DMS79 treated with DMSO at 0.1 percent for 48 hours (cell line): Measurements from ENCODE around the gene RIPOR1.
A peak's percentile ranks its signal among the peaks of the same experiment; 100 is the strongest.

ENCODE experiments used
- DNase-seq: peaks from one replicate; lab custom pipeline; 2025; lab: John Stamatoyannopoulos, UW

RIPOR1 gene

GRCh38 chr16:67539271-67539670 is 10.6 kb downstream of the RIPOR1 start:
- DNase-seq: no peak

- no peak for DNase-seq
These were observed 11.3 kb downstream of the RIPOR1 start for GRCh38 chr16:67539691-67540635.

- no peak for DNase-seq
These were observed 12.1 kb downstream of the RIPOR1 start for GRCh38 chr16:67540756-67541155.

- DNase-seq: peak; percentile 7
These were observed 13.0 kb downstream of the RIPOR1 start for GRCh38 chr16:67541391-67542263.

GRCh38 chr16:67542464-67542863 is 13.8 kb downstream of the RIPOR1 start:
- DNase-seq: no peak

- DNase-seq: no peak
These were observed 14.4 kb downstream of the RIPOR1 start for GRCh38 chr16:67543036-67543435.

- no peak for DNase-seq
These were observed 15.0 kb downstream of the RIPOR1 start for GRCh38 chr16:67543582-67543981.

GRCh38 chr16:67544329-67544841 is 15.8 kb downstream of the RIPOR1 start:
- no peak for DNase-seq

GRCh38 chr16:67544844-67545664 is 16.4 kb downstream of the RIPOR1 start:
- DNase-seq: no peak

- no peak for DNase-seq
These were observed 17.0 kb downstream of the RIPOR1 start for GRCh38 chr16:67545665-67546024.

- DNase-seq: no peak
These were observed 17.5 kb downstream of the RIPOR1 start for GRCh38 chr16:67546091-67546501.

GRCh38 chr16:67546761-67547422 is 18.3 kb downstream of the RIPOR1 start:
- DNase-seq: peak; percentile 12

- DNase-seq: no peak
These were observed 19.0 kb downstream of the RIPOR1 start for GRCh38 chr16:67547423-67548264.

- DNase-seq: no peak
These were observed 19.9 kb downstream of the RIPOR1 start for GRCh38 chr16:67548265-67549126.

GRCh38 chr16:67549240-67549639 is 20.6 kb downstream of the RIPOR1 start:
- DNase-seq: no peak

GRCh38 chr16:67549936-67550335 is 21.3 kb downstream of the RIPOR1 start:
- no peak for DNase-seq

GRCh38 chr16:67551091-67551490 is 22.5 kb downstream of the RIPOR1 start:
- DNase-seq: no peak

- DNase-seq: no peak
These were observed 23.3 kb downstream of the RIPOR1 start for GRCh38 chr16:67551972-67552371.

- no peak for DNase-seq
These were observed 23.8 kb downstream of the RIPOR1 start for GRCh38 chr16:67552476-67552875.
